Measurements from ENCODE around the gene CDC5L.

Gene CDC5L

GRCh38 chr6:44477293-44477894 lies 89.9 kb downstream of the CDC5L start:
- DNase-seq: no peak

- no peak for DNase-seq
These were observed 90.7 kb downstream of the CDC5L start for GRCh38 chr6:44478158-44478557.

GRCh38 chr6:44478591-44479254 lies 91.2 kb downstream of the CDC5L start:
- no peak for DNase-seq

- DNase-seq: no peak
These were observed 92.6 kb downstream of the CDC5L start for GRCh38 chr6:44480097-44480541.

GRCh38 chr6:44481056-44481455 lies 93.5 kb downstream of the CDC5L start:
- no peak for DNase-seq

GRCh38 chr6:44481760-44482159 lies 94.3 kb downstream of the CDC5L start:
- DNase-seq: no peak

GRCh38 chr6:44485601-44486401 lies 98.3 kb downstream of the CDC5L start:
- no peak for DNase-seq

- DNase-seq: no peak
These were observed 99.5 kb downstream of the CDC5L start for GRCh38 chr6:44487002-44487401.

- DNase-seq: no peak
These were observed 100.1 kb downstream of the CDC5L start for GRCh38 chr6:44487586-44487985.

GRCh38 chr6:44489910-44490604 lies 102.6 kb downstream of the CDC5L start:
- no peak for DNase-seq

- no peak for DNase-seq
These were observed 105.6 kb downstream of the CDC5L start for GRCh38 chr6:44493132-44493531.

- no peak for DNase-seq
These were observed 106.1 kb downstream of the CDC5L start for GRCh38 chr6:44493593-44493992.

GRCh38 chr6:44494011-44494501 lies 106.5 kb downstream of the CDC5L start:
- no peak for DNase-seq

GRCh38 chr6:44495036-44495901 lies 107.8 kb downstream of the CDC5L start:
- DNase-seq: no peak

GRCh38 chr6:44496665-44497369 lies 109.3 kb downstream of the CDC5L start:
- DNase-seq: no peak

GRCh38 chr6:44497807-44498206 lies 110.3 kb downstream of the CDC5L start:
- DNase-seq: no peak

- no peak for DNase-seq
These were observed 110.9 kb downstream of the CDC5L start for GRCh38 chr6:44498436-44498835.

- DNase-seq: no peak
These were observed 112.1 kb downstream of the CDC5L start for GRCh38 chr6:44499609-44500008.
